ENCODE results near the gene CFAP97D2.
"Not testable (repeated sequence)": the region's sequence is repeated elsewhere in the genome, so short reads cannot be mapped to it uniquely, and the experiment has no call there.

Gene CFAP97D2

DNA sequence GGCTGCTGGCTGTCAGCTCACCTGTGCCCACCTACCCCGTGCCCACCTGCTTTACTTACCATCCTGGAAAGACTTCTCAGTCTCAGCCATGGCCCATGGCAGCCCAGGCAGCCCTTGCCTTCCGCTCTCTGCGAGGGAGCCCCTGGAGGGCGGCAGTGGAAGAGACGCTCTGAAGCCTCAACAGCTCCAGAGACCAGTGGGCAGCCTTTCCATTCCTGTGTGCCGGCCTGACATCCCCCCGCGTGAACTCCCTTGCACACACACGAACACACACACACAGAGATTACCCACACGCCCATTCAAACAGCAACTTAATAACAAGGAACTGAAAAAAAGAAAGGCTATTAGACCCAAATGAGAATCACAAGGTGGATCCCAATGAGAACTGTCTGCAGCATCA, 32.4 kb upstream of the CFAP97D2 start:
- Histone ChIP-seq H4K20me1 (peaks cover 0 to 9% (median 0%) of the 10 kb centered on the region in 11 experiments; a peak in 3 of 22 replicates), H3K4me3 (no peak overlapping the region), H3K27ac (no peak overlapping the region), H3K4me1 (peaks cover 66 to 99% (median 96%) of the 10 kb centered on the region in 10 experiments), H3K4me2 (peak overlapping the region; percentile 2 to 93 (median 84); a peak in 20 of 22 replicates), H3K27me3 (peaks cover 0 to 21% (median 0%) of the 10 kb centered on the region in 11 experiments; a peak in 5 of 22 replicates), H3K36me3 (no peaks in the 10 kb centered on the region), H3K9ac (no peak overlapping the region), H3K9me3 (replicated peaks in 1 of 11) (0 out of 22 replicates have a peak, but pooled peaks cover 0 to 5% (median 0%) of the 10 kb centered on the region in 11 experiments)
- no peak for TF ChIP-seq Cebpa-rat (IDR thresholded peaks at IDR 0.05)

DNA sequence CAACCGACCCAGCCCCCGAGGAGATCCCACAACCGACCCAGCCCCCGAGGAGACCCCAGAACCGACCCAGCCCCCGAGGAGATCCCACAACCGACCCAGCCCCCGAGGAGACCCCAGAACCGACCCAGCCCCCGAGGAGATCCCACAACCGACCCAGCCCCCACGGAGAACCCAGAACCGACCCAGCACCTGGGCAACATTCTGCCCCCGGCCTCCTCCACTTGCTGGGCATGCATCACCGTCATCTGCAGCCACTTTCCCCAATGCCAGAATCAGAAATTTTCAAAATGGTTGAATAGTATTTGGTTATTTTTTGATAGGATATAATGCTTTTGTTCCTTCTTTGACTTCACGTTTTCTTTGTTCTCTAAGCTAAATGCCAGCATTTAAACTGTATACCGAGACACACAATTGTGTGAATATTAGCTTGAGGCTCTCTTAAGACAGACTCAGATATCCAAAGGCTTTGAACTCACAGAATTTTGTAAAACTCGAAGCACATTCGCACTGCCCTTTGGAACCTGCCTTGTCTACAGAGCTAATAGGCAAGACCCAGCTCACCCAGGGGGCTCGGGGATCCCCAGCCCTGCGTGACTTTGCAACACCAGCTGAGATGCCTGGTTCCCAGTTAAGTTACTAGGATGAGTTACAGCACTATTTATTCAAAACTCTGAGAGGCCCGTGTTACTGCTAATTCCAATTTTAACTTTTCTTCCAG, 31.1 kb upstream of the CFAP97D2 start:
- Histone ChIP-seq H3K9me3 (replicated peaks in 1 of 11) (0 out of 22 replicates have a peak, but pooled peaks cover 0 to 6% (median 0%) of the 10 kb centered on the region in 11 experiments), H3K27ac (peak overlapping the region in 9 of 11 experiments; percentile 26 to 72 (median 56); a peak in 16 of 22 replicates), H3K9ac (peak overlapping the region in 7 of 11 experiments; percentile 0 to 58 (median 28); a peak in 8 of 22 replicates), H3K4me1 (peaks cover 71 to 99% (median 97%) of the 10 kb centered on the region in 10 experiments), H3K4me3 (0 out of 20 replicates have a peak overlapping the region, but pooled peaks of 1 of the 10 experiments have one; percentile 38), H3K27me3 (peaks cover 0 to 21% (median 0%) of the 10 kb centered on the region in 11 experiments; a peak in 5 of 22 replicates), H3K4me2 (peak overlapping the region; percentile 64 to 90 (median 86)), H4K20me1 (peaks cover 0 to 2% (median 0%) of the 10 kb centered on the region in 11 experiments; a peak in 2 of 22 replicates), H3K36me3 (no peaks in the 10 kb centered on the region)
- no peak for TF ChIP-seq Cebpa-rat (IDR thresholded peaks at IDR 0.05)

DNA sequence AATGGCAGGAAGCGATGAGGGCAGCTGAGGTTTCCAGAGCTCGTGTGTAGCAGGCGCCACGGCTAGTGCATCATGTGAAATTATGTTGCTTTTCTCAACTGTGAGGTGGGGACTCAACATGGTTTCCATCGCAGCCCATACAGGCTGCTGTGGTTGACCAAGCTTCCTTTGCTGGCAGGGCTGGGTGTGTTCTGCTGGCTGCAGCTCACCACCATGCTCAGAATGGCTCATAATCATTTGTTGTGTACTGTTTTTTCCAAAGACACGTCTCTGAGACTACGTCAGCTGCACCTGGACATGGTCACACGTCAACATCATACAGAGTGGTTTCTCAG, 30.6 kb upstream of the CFAP97D2 start:
- Histone ChIP-seq H3K4me3 (0 out of 20 replicates have a peak overlapping the region, but pooled peaks of 1 of the 10 experiments have one; percentile 38), H3K9ac (peak overlapping the region in 6 of 11 experiments; percentile 0 to 58 (median 24); a peak in 5 of 22 replicates), H3K27ac (peak overlapping the region in 9 of 11 experiments; percentile 26 to 72 (median 56); a peak in 16 of 22 replicates), H3K4me2 (peak overlapping the region; percentile 64 to 90 (median 86)), H3K9me3 (replicated peaks in 1 of 11) (0 out of 22 replicates have a peak, but pooled peaks cover 0 to 6% (median 0%) of the 10 kb centered on the region in 11 experiments), H3K36me3 (no peaks in the 10 kb centered on the region), H3K4me1 (peaks cover 70 to 99% (median 97%) of the 10 kb centered on the region in 10 experiments), H4K20me1 (no peaks in the 10 kb centered on the region), H3K27me3 (peaks cover 0 to 21% (median 0%) of the 10 kb centered on the region in 11 experiments; a peak in 4 of 22 replicates)
- no peak for TF ChIP-seq Cebpa-rat (IDR thresholded peaks at IDR 0.05)

DNA sequence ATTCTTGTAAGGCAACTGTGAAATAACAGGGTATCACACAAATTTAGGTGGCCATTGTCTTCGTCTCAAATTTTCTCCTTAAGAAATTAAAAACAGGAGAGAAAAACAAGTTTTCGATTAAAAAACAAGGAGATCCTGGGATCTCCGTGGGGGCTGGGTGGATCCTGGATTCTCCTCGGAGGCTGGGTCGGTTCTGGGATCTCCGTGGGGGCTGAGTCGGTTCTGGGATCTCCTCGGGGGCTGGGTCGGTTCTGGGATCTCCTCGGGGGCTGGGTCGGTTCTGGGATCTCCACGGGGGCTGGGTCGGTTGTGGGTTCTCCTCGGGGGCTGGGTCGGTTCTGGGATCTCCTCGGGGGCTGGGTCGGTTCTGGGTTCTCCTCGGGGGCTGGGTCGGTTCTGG, 30.2 kb upstream of the CFAP97D2 start:
- not testable (repeated sequence) for H3K9me3 ChIP-seq (replicated peaks in 1 of 11); H4K20me1 ChIP-seq; H3K36me3 ChIP-seq; H3K4me3 ChIP-seq; H3K9ac ChIP-seq
- Histone ChIP-seq H3K4me2 (peak overlapping the region; percentile 64 to 90 (median 86)), H3K27me3 (peaks cover 0 to 17% (median 0%) of the 10 kb centered on the region in 11 experiments; a peak in 4 of 22 replicates), H3K27ac (peak overlapping the region in 5 of 11 experiments; percentile 56 to 72 (median 59); a peak in 6 of 22 replicates), H3K4me1 (peaks cover 69 to 99% (median 97%) of the 10 kb centered on the region in 10 experiments)

DNA sequence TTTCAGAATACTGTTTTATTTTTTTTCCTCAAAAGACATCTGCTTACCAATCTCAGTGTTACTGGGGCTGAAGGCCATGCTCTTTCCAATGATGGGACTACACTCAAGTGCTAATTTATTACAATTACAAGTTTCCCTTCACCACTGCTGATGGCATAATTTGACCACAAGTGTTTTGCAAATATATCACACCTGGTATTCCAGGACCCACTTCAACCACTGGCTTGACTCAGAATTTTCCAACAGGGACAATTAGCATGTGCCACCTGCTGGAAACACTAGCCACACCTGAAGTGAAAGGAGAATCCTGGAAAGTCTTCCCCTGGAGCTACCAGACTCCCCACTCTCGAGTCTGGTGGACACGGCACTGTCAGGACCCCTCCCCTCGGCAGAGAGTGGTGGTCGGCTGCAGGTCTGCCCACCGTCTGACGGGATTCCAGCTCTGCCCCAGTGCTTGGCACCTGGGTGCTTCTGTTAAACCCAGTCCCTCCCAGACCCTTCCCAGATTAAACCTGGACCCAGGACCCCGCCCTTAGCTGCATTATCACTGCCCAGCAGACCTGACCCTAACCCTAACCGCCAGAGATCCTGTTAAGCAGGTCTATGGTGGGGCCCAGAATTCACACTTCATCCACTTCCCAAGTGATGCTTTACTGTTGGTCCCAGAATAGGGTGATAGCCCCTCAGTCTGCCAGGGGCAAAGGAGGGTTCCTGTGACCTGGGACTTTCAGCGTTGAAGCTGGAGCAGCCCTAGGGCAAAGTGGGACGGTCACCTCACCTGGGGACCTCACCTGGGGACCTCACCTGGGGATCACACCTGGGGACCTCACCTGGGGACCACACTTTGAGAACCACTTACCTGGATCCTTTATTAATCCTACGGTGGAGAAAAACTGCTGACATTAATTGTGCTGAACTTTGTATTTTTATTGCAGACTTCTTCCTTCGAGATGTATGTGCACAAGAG, 29.0 kb upstream of the CFAP97D2 start:
- Histone ChIP-seq H3K4me2 (peak overlapping the region; percentile 61 to 97 (median 84); a peak in 18 of 22 replicates), H4K20me1 (no peaks in the 10 kb centered on the region), H3K4me1 (peaks cover 65 to 95% (median 92%) of the 10 kb centered on the region in 10 experiments), H3K4me3 (no peak overlapping the region), H3K9ac (no peak overlapping the region), H3K27me3 (peaks cover 0 to 6% (median 0%) of the 10 kb centered on the region in 11 experiments; a peak in 2 of 22 replicates), H3K36me3 (no peaks in the 10 kb centered on the region), H3K27ac (0 out of 22 replicates have a peak overlapping the region, but pooled peaks of 1 of the 11 experiments have one; percentile 16), H3K9me3 (replicated peaks in 1 of 11) (0 out of 22 replicates have a peak, but pooled peaks cover 0 to 6% (median 0%) of the 10 kb centered on the region in 11 experiments)
- TF ChIP-seq Cebpa-rat (IDR thresholded peaks at IDR 0.05): no peak

DNA sequence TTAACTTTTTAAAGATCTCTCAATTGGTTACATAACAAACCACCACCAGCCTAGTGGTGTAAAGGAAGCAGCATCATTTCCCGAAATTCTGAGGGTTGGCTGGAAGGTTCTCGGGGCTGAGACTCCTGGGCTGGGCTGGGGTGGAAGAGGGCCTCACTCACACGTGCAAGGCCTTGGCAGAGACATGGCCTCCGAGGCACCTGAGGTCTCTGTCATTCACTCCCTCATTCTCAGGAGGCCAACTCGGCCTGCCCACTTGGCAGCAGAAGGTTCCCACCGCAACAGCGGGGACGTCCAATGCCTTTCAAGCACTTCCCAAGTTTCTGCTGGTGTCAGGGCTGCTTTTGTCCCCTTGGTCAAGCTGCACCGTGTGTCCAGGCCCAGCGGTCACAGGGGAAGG, 28.0 kb upstream of the CFAP97D2 start:
- Histone ChIP-seq H3K9me3 (replicated peaks in 1 of 11) (0 out of 22 replicates have a peak, but pooled peaks cover 0 to 6% (median 0%) of the 10 kb centered on the region in 11 experiments), H3K27ac (peak overlapping the region in 3 of 11 experiments; percentile 19 to 43 (median 33); a peak in 1 of 22 replicates), H4K20me1 (no peaks in the 10 kb centered on the region), H3K4me1 (peaks cover 57 to 85% (median 83%) of the 10 kb centered on the region in 10 experiments), H3K4me3 (no peak overlapping the region), H3K9ac (no peak overlapping the region), H3K4me2 (peak overlapping the region; percentile 61 to 97 (median 84)), H3K36me3 (no peaks in the 10 kb centered on the region), H3K27me3 (no peaks in the 10 kb centered on the region; a peak in 1 of 22 replicates)
- TF ChIP-seq Cebpa-rat (IDR thresholded peaks at IDR 0.05): no peak

DNA sequence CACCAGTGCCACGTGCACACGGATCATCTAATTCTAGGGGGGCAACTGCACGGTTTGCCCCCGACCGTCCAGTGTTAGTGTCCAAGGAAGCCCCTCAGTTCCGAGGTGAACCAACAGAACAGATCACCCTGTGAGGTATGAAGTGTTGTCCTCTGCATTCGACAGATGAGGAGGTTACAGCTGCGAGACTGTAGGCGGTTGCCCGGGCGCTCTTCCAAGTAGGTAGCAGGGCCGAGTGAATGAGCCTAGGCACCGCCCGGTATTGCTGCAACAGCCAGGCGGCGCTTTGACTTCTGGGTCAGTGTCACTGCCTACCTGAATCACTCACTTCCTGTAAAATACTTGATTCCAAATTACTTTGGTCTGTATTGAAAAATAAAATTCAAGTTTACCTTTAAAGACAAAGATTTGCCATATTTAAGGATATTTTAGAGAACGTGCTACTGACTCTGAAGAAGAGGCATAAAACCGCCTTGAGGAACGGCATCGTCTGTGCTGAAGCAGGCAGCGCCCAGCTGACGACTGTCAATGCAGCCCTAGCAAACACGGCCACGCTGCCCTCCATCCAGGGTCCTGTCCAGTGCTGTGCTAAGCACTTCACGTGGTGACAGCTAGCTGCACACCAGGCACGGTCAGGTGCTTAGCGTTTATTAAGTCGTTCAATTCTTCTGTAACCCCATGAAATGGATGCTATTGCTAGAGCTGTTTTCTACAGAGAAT, 27.3 kb upstream of the CFAP97D2 start:
- no peaks in the 10 kb centered on the region; a peak in 1 of 22 replicates for H3K27me3 ChIP-seq
- no peaks in the 10 kb centered on the region for H4K20me1 ChIP-seq
- H3K27ac ChIP-seq: peak overlapping the region in 4 of 11 experiments; percentile 74 to 84 (median 82); a peak in 5 of 22 replicates
- H3K4me1 ChIP-seq: peaks cover 62 to 83% (median 80%) of the 10 kb centered on the region in 10 experiments
- no peak for TF ChIP-seq Cebpa-rat (IDR thresholded peaks at IDR 0.05)
- no peaks in the 10 kb centered on the region for H3K36me3 ChIP-seq
- H3K9me3 ChIP-seq (replicated peaks in 1 of 11): 0 out of 22 replicates have a peak, but pooled peaks cover 0 to 6% (median 0%) of the 10 kb centered on the region in 11 experiments
- H3K4me3 ChIP-seq: no peak overlapping the region
- 0 out of 22 replicates have a peak overlapping the region, but pooled peaks of 1 of the 11 experiments have one; percentile 35 for H3K9ac ChIP-seq
- peak overlapping the region; percentile 63 to 97 (median 86) for H3K4me2 ChIP-seq

All from BLaER1 treated with 17β-estradiol and CSF1 and Interleukin-3, amounts not matched to agents 10 nM and 100 nM (cell line).